ENCODE results near the gene ABCB11. TPM values are rescaled to one million over a fixed set of nuclear protein-coding genes. Genes with fewer than 3 reads are reported as not detected.

The ABCB11 gene
- total RNA-seq, 1 donor, result not detected

GRCh38 chr2:168955321-168955720 is 75.8 kb downstream of the ABCB11 start:
- TF ChIP-seq, protein P1, sequence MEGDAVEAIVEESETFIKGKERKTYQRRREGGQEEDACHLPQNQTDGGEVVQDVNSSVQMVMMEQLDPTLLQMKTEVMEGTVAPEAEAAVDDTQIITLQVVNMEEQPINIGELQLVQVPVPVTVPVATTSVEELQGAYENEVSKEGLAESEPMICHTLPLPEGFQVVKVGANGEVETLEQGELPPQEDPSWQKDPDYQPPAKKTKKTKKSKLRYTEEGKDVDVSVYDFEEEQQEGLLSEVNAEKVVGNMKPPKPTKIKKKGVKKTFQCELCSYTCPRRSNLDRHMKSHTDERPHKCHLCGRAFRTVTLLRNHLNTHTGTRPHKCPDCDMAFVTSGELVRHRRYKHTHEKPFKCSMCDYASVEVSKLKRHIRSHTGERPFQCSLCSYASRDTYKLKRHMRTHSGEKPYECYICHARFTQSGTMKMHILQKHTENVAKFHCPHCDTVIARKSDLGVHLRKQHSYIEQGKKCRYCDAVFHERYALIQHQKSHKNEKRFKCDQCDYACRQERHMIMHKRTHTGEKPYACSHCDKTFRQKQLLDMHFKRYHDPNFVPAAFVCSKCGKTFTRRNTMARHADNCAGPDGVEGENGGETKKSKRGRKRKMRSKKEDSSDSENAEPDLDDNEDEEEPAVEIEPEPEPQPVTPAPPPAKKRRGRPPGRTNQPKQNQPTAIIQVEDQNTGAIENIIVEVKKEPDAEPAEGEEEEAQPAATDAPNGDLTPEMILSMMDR (IDR thresholded peaks at IDR 0.05; ENCODE audit: insufficient read depth, low read length), result no peak
- no peak overlapping the region for H3K4me3 ChIP-seq (ENCODE audit: low read depth, low read length)
- DNase-seq (ENCODE audit: low read depth), result no peak

DNA sequence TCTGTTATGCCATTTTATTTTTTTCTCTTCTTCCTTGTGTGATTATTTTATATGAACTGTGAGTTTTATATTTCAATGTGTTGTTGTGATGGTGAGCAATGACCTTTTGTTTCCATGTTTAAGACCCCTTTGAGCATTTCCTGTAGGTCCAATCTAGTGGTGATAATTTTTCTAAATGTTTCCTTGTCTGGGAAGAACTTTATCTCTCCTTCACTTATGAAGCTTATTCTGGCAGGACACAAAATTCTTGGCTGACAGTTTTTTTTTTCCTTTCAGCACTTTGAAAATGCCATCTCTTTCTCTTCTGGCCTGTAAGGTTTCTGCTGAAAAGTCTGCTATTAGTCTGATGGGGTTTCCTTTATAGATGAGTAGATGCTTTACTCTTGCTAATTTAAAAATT is 76.9 kb downstream of the ABCB11 start:
- H3K4me3 ChIP-seq (ENCODE audit: low read depth, low read length), result no peak overlapping the region
- DNase-seq (ENCODE audit: low read depth), result no peak
- TF ChIP-seq, protein P1 (IDR thresholded peaks at IDR 0.05; ENCODE audit: insufficient read depth, low read length), result no peak

- TF ChIP-seq, protein P1 (IDR thresholded peaks at IDR 0.05; ENCODE audit: insufficient read depth, low read length), result no peak
- DNase-seq (ENCODE audit: low read depth), result no peak
- no peak overlapping the region for H3K4me3 ChIP-seq (ENCODE audit: low read depth, low read length)
Observed at GRCh38 chr2:168952424-168952823, 78.7 kb downstream of the ABCB11 start.

DNA sequence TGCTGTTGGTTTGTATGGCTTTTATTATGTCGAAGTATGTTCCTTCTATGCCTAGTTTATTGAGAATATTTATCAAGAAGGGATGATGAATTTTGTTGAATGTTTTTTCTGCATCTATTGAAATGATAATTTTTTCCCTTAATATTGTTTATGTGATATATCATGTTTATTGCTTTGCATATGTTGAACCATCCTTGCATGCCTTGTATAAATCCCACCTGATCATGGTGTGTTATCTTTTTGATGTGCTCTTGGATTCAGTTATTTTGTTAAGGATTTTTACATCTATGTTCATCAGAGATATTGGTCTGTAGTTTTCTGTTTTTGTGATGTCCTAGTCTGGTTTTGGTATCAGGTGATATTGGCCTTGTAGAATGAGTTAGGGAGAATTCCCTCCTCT is 79.3 kb downstream of the ABCB11 start:
- no peak for DNase-seq (ENCODE audit: low read depth)
- TF ChIP-seq, protein P1 (IDR thresholded peaks at IDR 0.05; ENCODE audit: insufficient read depth, low read length), result no peak
- no peak overlapping the region for H3K4me3 ChIP-seq (ENCODE audit: low read depth, low read length)

GRCh38 chr2:168949324-168949723 is 81.8 kb downstream of the ABCB11 start:
- H3K4me3 ChIP-seq (ENCODE audit: low read depth, low read length), result no peak overlapping the region
- TF ChIP-seq, protein P1 (IDR thresholded peaks at IDR 0.05; ENCODE audit: insufficient read depth, low read length), result no peak
- no peak for DNase-seq (ENCODE audit: low read depth)

- no peak overlapping the region for H3K4me3 ChIP-seq (ENCODE audit: low read depth, low read length)
- TF ChIP-seq, protein P1 (IDR thresholded peaks at IDR 0.05; ENCODE audit: insufficient read depth, low read length), result peak; percentile 56
- DNase-seq (ENCODE audit: low read depth), result peak; percentile 11
Observed at GRCh38 chr2:168948621-168949212, 82.4 kb downstream of the ABCB11 start.

- TF ChIP-seq, protein P1 (IDR thresholded peaks at IDR 0.05; ENCODE audit: insufficient read depth, low read length), result no peak
- no peak overlapping the region for H3K4me3 ChIP-seq (ENCODE audit: low read depth, low read length)
- DNase-seq (ENCODE audit: low read depth), result no peak
Observed at GRCh38 chr2:168945508-168945907, 85.6 kb downstream of the ABCB11 start.

All from fibroblast of the aortic adventitia (primary cell).